Stimulated activated CD4-positive, alpha-beta T cell treated with anti-CD3 and anti-CD28 coated beads, Interleukin-12 subunit alpha, Interleukin-12 subunit beta, amount 100 ng/mL, for 48 hours (primary cell): Measurements from ENCODE around the gene ZSCAN10.

Source experiments
- DNase-seq, 3 donors: peaks; one replicate each; pipeline ENCODE4 v3.0.0-alpha.2; 2020; ENCODE audit warnings: low read depth in 2 of 3, low spot score in 1 of 3

The ZSCAN10 gene

DNA sequence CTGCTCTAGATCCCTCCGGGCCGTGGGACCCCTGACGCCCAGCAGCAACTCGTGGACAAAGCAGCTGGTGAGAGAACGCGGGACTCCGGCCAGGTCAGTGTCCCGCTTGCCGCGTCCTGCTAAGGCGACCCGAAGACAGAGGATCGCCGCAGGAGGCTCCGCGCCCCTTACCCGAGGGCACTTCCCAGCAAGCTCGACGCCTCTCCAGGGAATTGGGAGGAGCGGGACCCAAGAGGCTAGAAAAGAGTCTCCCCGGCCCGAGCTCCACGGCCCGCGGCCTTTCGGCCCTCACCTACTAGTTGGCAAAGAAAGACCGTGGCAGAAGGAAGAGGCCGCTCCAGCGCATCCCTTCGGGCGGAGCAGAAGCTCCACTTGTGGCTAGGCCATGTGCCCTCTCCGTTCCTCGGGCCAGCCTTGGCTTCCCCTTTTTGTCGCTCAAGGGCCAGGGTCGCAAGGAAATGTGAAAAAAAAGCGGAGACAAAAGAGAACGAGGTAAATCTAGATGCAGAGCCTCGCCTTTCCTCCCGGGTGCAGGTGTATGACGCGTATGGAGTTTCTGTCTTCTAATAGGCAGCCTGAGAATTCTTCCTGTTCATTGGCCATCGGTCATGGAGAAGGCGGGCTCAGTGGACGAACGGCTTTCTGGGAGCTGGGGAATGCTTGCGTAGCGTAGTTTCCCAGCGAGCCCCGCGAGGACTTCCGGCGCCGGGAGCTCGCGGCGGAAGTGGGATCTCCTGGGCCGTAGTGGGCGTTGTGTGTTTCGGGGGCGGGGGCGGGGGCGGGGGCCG is 35.4 kb upstream of the ZSCAN10 start, which contains the start of gene ZNF213:
Gene ZNF213, plus strand, starts transcription at position 692 of the 788 bp plus-strand sequence. CDS start 2,252 bp downstream, outside the sequence.
- DNase-seq, result peak; percentile 83 to 91 (median 90)

DNA sequence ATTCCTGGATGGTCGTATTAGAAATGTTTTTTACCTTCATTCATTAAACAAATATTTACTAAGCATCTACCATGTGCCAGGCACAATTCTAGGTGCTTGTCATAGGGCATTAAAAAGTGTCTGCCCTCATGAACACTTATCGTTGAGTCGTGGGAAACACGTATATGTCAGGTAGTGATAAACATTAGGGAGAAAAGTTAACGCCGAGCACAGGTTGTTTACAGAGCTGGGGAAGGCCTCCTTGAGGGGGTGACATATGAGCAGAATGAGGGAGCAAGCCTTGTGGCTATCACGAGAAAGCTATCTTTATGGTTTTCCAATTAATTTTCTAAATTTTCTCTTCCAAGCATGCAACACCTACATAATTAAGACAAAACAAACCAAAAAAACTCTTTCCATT is 34.8 kb upstream of the ZSCAN10 start:
- DNase-seq, result no peak

DNA sequence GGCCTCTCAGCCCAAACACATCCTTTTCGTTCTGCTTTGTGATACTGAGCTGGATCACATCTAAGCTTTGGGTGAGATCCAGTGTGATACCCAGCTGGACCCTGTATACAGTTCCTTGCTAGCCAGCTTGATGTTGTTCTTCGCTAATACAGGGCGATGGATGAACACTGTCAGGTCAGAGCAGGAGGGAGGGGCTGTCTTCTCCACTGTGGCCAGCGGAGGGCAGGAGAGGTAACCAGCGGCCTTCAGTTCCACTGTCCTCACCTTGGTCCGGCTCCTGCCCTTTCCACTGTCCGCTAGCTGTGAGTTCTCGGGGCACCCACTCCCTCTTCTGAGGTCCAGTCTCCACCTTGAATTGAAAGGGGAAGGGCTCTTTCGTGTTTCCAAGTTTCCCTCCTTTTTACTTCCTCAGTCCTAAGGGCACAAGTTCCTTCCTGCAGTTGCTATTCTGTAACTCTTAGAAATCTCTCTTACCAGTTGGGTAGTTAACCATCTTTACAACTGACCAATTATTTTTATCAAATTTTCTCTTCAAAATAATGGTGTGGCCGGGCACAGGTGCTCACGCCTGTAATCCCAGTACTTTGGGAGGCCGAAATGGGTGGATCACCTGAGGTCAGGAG is 32.8 kb upstream of the ZSCAN10 start:
- DNase-seq, result peak; percentile 22 to 37 (median 29)

DNA sequence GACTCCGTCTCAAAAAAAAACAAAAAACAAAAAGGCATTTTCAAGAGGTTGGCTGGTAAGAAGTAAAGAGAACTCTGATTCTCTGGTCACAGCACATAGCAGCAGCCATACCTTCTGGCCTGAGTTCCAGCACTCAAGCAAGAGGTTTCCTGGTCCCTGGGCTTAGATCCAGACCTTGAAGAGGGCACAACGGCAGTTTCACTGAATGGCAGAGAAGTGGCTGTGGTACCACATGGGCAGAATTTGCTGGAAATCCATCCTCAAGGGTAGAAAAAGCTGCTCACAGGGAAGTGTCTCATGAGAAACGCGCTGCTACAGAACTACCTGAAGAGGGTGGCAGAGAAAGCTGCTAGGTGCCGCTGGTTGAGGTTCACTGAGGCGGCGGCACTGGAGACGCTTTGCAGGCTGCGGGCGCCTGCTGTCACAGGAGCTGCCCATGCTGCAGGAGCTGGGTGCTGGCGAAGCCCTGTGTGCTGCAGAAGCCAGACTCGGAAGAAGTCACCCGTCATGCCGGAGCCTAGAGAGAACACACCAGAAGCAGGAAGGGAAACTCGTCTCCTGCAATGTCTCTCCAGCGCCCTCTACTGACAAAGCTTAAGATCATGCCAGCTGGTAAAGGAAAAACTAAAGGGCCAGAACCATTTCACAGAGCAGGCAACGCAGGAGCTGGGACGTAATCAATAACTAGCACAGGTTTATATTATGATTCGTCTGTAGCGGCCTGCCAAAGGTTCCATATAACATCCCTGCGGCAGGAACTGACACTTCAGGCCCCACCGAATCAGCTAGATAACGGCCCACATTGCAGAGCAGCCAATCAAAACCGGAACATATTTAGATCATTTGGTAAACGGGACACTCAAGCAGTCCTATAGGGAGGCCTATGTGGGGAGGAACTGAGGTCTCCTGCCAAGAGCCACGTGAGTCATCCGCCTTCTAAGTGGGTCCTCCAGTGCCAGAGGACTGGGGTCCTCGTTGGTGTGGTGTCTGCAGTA is 30.3 kb upstream of the ZSCAN10 start:
- DNase-seq, result peak; percentile 57 to 90 (median 57)

DNA sequence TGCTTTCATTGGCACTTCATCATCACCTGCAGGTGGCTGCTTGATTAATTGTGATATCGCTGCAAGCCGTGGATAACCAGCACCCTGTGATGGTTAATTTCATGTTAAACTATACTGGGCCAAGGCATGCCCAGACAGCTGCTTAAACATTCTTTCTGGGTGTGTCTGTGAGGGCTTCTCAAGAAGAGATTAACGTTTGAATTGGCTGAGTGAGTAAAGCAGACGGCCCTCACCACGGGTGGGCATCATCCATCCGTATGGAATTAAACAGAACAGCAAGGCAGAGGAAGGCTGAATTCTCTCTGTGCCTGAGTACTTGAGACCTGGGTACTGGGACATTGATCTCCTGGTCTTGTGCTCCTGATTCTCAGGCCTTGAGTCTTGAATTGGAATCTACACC is 28.7 kb upstream of the ZSCAN10 start:
- DNase-seq, result no peak

DNA sequence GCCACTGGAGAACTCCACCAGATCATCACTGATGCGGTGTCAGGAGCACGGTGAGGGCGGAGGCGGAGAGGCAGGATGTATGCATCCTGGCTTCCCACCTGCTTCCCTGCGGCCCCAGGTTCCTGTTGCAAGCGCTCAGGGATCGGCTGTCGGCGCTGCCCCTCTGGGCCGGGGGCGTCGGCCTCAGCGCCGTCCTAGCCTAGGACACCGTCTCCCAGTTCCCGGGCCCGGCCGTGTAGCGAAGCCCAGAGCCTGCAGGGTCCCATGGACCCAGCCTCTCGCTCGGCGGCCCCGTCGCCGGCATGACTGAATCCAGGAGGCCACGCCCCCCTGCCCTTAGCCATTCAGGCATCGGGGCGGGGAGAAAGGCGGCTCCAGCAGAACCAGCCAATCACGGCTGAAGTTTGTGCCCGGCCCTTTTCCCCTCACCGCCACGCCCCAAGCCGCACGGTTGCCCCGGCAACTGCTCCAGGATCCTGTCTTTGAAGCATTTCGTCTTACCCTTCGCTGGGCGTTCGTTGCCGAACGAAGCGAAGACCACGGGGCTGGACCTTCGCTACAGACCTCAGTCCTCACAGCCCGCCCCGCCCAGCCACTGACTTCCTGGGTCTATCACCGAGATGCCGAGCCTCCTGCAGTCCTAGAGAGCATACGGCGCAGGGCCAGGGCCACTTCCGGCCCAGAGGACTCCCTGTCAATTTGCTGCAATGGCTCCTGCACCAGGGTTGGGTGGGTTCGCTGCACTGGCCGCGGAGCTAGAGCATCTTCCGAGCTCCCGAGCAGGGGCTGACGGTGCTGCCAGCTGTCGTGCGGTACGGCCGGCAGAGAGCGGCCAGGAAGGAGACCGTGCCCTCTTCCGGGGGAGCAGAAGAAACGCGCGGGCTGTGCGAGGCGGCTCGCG is 25.1 kb upstream of the ZSCAN10 start:
- peak; percentile 93 to 98 (median 94) for DNase-seq

DNA sequence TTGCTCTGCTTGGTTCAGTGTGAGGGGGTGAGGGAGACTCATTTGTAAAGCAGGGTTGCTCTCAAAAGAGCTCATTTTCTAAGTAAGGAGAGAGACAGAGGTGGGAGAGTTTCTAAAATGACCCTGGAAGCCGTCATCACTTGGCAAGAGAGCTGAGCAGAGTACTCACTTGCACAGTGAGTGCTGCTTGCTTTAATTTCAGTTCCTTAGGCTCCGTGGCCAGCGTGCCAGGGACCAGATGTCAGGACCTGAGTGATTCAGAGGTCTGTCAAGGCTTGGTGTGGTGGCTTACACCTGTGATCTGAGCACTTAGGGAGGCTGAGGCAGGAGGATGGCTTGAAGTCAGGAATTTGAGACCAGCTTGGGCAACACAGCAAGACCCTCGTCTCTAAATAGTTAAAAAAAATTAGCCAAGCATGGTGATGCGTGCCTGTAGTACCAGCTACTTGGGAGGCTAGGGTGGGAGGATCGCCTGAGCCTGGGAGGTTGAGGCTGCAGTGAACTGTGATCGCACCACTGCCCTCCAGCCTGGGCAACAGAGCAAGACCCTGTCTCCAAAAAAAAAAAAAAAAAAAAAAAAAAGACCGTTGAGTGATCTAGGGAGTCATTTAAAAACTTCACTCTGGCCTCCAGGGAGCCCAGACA is 24.0 kb upstream of the ZSCAN10 start:
- no peak for DNase-seq

DNA sequence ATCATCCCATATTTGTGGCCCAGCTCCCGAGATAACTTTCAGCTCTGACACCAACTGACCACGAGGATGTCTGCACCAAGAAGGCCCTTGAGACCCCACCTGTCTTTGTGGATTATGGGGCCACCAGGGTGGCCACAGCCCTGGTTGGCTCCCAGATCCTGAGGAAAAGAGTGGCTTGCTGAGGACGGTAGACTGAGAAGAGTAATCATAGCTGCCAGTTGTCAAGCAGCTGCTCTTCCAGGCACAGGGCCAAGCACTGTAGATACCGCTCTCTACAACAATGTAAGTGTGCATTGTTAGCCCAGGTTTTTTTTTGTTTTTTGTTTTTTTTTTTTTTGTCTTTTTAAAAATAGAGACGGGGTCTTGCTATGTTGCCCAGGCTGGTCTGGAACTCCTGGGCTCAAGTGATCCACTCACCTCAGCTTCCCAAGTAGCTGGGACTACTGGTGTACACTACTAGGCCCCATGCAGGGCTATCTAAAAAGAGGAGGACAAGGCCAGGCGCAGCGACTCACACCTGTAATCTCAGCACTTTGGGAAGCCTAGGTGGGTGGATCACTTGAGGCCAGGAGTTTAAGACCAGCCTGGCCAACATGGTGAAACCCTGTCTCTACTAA is 22.9 kb upstream of the ZSCAN10 start:
- no peak for DNase-seq

DNA sequence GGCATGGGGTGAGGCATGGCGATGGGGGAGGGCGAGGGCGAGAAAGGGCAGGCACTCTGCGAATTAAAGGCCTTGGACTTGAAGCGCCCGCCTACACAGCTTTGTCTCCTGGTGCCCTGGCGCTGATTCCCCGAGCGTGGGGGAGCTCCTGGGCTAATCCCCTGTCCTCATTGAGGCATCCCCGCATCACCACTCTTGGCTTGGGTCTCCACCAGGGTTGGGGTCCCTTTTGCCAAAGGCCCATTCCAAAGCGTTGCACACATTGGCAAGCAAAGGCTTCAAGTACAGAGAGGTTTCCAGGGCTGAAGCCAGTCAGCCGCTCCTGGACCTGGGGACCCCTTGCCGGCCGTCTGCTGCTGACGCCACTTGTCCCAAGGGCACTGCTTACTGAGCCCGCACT is 21.3 kb upstream of the ZSCAN10 start:
- DNase-seq, result no peak

DNA sequence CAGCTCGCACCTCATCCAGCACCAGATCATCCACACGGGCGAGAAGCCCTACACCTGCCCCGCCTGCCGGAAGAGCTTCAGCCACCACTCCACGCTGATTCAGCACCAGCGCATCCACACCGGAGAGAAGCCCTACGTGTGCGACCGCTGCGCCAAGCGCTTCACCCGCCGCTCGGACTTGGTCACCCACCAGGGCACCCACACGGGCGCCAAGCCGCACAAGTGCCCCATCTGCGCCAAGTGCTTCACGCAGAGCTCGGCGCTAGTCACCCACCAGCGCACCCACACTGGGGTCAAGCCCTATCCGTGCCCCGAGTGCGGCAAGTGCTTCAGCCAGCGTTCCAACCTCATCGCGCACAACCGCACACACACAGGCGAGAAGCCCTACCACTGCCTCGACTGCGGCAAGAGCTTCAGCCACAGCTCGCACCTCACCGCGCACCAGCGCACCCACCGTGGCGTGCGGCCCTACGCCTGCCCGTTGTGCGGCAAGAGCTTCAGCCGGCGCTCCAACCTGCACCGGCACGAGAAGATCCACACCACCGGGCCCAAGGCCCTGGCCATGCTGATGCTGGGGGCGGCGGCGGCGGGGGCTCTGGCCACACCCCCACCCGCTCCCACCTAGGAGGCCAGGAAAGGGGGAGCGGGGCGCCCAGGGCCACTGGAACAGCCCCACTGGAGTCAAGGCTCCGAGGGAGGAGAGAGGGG is 20.8 kb upstream of the ZSCAN10 start:
- no peak for DNase-seq

DNA sequence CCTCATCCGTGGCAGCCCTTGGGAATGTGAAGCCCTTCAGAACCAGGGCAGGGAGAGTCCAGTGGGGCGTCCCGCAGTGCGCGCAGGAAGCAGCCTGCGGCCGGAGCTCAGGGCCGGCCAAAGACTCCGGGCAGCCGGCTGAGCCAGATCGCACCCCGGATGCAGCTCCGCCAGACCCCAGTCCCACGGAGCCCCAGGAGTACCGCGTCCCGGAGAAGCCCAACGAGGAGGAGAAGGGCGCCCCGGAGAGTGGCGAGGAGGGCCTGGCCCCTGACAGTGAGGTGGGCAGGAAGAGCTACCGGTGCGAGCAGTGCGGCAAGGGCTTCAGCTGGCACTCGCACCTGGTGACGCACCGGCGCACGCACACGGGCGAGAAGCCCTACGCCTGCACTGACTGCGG is 20.2 kb upstream of the ZSCAN10 start:
- DNase-seq, result no peak

DNA sequence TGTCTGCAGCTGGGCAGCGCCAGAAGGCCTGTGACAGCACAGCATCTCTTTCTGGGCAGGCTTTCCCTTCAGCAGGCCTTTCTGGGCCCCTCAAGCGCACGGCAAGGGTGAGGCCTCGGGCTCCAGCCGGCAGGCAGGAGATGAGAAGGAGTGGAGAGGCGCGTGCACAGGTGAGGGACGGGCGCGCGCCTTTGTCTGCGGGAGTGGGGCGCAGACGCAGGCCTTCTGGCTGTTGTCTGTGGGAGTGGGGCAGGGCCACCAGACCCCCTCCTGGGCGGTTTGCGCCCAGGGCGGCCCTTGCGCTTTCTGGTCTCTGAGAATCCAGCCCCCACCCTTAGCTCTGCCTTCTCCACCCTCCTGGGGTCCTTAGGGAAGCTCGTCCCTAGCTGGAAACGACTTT is 19.8 kb upstream of the ZSCAN10 start:
- no peak for DNase-seq

DNA sequence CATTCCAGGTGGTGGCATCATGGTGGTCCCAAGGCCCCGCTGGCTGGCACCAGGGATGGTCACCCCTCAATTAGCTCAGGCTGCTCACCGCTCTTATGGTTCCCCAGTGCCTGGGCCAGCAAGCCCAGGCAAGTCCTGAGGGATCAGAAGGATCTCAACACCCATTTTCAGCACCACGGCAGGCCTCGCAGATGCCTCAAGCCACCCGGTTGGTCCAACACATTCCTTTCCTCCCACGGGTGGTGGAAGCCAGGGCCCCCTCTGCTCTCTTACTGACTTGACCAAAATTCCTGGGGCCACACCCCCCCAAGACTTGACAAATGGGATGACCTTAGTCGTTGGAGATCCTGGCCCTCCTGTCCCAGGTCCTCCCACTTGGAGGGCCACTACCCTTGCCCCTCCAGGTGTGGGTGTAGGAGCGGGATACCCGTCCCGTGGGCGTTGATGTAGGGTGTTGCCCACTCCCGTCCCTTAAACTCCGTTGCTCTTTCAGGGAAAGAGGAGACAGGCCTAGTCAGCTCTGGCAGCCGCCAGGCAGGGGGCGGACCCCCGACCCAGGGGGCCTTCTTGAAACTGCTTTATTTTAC is 19.2 kb upstream of the ZSCAN10 start:
- no peak for DNase-seq

DNA sequence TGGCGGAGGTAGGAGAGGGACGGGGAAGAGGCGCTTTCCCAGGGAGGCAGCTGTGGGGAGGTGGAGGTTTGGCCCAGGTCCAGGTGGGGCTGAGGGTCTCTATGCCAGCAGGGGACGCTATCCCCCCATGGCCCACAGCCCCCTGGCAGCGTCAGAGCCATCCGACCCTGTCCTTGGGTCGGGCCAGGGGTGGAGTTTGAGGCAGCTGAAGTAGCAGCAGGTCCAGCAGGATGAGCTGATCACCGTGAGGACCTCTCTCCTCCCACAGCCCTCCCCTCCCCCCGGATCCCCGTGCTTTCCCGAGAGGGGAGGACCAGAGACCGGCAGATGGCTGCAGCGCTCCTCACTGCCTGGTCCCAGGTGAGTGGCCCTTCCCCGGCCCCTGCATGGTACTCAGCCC is 16.5 kb upstream of the ZSCAN10 start:
- no peak for DNase-seq

DNA sequence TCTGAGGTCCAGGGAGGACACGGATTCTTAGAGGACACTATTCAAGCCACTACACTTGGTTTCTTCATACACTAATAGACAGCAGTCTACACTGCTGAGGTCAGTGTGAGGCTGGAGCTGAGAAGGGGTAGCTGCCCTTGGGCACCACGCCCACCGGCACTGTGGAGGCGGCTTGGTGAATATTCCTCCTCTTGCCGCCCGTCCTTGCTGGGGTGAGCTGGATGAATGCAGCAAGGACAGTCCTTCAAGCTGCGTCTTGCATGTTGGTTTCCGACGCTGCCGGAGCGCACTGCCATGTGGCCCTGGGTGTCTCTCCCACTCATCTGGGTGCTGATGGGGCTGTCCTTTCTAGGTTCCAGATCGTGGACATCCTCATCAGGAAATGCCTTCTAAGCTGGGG is 15.9 kb upstream of the ZSCAN10 start:
- no peak for DNase-seq

DNA sequence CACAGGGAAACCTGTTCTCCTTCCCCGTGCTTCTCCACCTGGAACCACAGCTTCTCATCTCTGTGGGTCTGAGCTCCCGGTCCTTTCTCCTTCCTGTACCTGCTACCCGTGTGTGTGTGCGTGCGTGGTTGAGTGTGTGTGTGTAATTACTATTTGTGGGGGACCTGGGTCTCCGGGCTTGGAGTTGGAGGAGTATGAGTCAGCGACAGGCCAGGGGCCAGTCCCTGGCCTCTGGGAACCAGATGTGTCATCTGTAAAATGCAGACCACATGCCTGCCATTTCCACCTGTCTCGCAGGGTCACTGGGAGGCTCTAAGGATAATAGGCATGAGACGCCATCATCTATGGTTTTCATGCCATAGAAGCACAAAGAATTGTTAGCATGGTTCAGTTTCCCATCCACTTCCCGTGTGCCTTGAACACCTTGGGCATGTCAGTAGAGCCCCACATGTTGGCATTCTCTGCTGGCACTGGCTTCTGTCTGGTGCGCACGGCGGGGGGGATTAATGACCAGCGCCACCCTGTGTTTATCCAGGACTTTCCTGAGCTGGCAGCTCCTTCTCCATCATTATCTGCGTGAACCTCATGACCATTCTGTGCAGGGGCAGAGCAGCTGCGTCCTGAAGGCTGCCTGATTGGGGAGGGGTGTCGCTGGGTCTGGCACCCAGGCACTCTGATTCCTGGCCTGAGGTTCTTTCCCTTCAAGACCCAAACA is 14.8 kb upstream of the ZSCAN10 start:
- DNase-seq, result no peak

DNA sequence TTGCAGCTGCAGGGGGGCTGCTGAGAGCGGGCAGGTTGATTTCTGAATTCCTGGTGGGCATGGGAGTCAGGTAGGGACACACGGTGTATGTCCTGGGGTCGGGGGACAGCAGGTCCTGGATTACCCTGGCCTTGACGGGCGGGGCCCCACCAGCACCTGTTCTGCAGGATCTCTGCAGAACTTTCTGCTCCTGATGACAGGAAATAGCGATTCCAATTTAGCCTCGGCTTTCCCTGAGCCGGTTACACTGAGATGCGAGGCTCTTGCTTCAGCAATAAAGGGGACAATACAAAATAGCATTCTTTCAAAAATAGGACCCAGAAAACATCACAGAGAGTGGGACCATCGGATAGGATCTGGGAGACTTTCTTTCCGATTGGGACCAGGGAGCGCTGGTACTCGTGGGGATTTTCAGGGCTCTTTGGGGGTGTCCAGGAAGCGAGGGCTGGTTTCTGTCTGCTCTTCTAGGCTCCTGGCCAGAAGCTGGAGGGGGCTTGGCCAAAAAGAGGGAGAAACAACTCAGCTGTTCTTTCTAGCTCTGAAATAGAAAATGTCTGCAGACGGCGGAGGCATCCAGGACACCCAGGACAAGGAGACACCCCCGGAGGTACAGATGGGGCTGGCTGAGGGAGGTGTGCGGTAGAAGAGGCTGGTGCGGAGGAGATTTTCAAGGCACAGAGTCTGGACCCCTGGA is 13.9 kb upstream of the ZSCAN10 start:
- DNase-seq, result no peak
